ENCODE data around the gene DCAF4L1.

DCAF4L1 gene

GRCh38 chr4:41991916-41992767 lies 10.6 kb downstream of the DCAF4L1 start:
- H3K27ac ChIP-seq (ENCODE audit: low read length), result no peak overlapping the region
- H2AFZ ChIP-seq (ENCODE audit: low read depth, low read length), result no peak overlapping the region
- no peak for DNase-seq
- H3K36me3 ChIP-seq (ENCODE audit: insufficient read depth, low read length), result peaks cover 5% of the 10 kb centered on the region; the same call in 1 of the 2 replicates
- H3K4me2 ChIP-seq (ENCODE audit: insufficient read depth, low read length), result peak overlapping the region; percentile 92
- H3K9ac ChIP-seq (ENCODE audit: low read depth, low read length), result peak overlapping the region; percentile 92; the same call in 1 of the 2 replicates
- no peak for TF ChIP-seq EZH2 (IDR thresholded peaks at IDR 0.05; ENCODE audit: borderline replicate concordance, low read depth, low read length, severe bottlenecking)
- TF ChIP-seq, protein P1, sequence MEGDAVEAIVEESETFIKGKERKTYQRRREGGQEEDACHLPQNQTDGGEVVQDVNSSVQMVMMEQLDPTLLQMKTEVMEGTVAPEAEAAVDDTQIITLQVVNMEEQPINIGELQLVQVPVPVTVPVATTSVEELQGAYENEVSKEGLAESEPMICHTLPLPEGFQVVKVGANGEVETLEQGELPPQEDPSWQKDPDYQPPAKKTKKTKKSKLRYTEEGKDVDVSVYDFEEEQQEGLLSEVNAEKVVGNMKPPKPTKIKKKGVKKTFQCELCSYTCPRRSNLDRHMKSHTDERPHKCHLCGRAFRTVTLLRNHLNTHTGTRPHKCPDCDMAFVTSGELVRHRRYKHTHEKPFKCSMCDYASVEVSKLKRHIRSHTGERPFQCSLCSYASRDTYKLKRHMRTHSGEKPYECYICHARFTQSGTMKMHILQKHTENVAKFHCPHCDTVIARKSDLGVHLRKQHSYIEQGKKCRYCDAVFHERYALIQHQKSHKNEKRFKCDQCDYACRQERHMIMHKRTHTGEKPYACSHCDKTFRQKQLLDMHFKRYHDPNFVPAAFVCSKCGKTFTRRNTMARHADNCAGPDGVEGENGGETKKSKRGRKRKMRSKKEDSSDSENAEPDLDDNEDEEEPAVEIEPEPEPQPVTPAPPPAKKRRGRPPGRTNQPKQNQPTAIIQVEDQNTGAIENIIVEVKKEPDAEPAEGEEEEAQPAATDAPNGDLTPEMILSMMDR (IDR thresholded peaks at IDR 0.05; ENCODE audit: borderline replicate concordance, extremely low read depth, low read length, poor library complexity, severe bottlenecking), result no peak
- H3K79me2 ChIP-seq (ENCODE audit: insufficient read depth, low read length), result peaks cover 57% of the 10 kb centered on the region
- no peak for ATAC-seq (ENCODE audit: insufficient read depth, low read depth)
- H3K9me3 ChIP-seq (ENCODE audit: insufficient read depth, low read length, severe bottlenecking), result no peaks in the 10 kb centered on the region
- peaks cover 39% of the 10 kb centered on the region for H3K4me1 ChIP-seq (ENCODE audit: insufficient read depth, low read length)
- H3K4me3 ChIP-seq (ENCODE audit: low read depth in 1 of 2, low read length in 2 of 2), result peak overlapping the region in 1 of 2 experiments; percentile 100; a peak in 3 of 4 replicates
- peaks cover 5% of the 10 kb centered on the region; the same call in 1 of the 2 replicates for H4K20me1 ChIP-seq (ENCODE audit: insufficient read depth, low read length)
- no peaks in the 10 kb centered on the region for H3K27me3 ChIP-seq (ENCODE audit: insufficient read depth, low read length, poor library complexity)

DNA sequence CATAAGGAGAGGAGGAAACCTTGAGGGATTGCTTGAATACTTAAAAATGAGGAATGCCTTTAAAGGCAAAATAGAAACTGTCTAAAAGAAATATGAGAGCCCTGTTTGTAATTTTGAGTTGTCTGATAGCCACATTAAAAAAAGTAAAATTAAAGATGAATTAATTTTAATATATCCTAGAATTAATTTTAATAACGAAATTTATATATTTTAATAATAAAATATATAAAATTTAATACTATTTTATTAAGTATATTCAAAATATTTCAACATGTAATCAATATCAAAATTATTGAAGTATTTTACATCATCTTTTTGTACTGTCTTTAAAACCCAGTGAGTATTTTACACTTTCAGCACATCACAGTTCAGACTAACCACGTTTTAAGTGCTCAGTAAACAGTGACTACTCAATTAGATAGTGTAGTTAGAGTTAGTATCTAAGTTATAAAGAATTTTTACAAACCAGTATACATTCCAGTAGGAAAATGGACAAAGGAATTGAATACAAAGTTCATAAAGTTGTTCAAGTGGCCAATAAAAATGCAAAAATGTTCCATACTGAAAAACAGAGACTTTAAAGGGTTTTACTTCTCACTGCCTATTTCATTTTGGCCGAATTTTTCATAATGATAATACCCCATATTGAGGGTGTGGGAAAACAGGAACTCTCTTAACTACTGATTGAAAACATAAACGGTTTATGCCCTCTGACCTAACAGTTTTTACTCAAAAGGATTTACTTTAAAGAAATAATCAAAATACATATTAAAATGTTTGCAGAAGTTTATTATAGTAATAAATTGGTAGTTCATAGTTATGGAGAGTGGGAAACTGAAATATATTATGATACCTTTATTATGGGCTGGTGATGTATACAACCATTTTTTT lies 11.7 kb downstream of the DCAF4L1 start:
- ATAC-seq (ENCODE audit: insufficient read depth, low read depth), result no peak
- H3K27ac ChIP-seq (ENCODE audit: low read length), result no peak overlapping the region
- peaks cover 5% of the 10 kb centered on the region for H4K20me1 ChIP-seq (ENCODE audit: insufficient read depth, low read length)
- no peaks in the 10 kb centered on the region for H3K9me3 ChIP-seq (ENCODE audit: insufficient read depth, low read length, severe bottlenecking)
- DNase-seq, result no peak
- peak overlapping the region; percentile 33; the same call in 1 of the 2 replicates for H3K4me2 ChIP-seq (ENCODE audit: insufficient read depth, low read length)
- peaks cover 39% of the 10 kb centered on the region for H3K4me1 ChIP-seq (ENCODE audit: insufficient read depth, low read length)
- no peak for TF ChIP-seq EZH2 (IDR thresholded peaks at IDR 0.05; ENCODE audit: borderline replicate concordance, low read depth, low read length, severe bottlenecking)
- TF ChIP-seq, protein P1 (IDR thresholded peaks at IDR 0.05; ENCODE audit: borderline replicate concordance, extremely low read depth, low read length, poor library complexity, severe bottlenecking), result no peak
- H2AFZ ChIP-seq (ENCODE audit: low read depth, low read length), result no peak overlapping the region
- no peak overlapping the region for H3K4me3 ChIP-seq (ENCODE audit: low read depth in 1 of 2, low read length in 2 of 2)
- H3K27me3 ChIP-seq (ENCODE audit: insufficient read depth, low read length, poor library complexity), result no peaks in the 10 kb centered on the region
- peaks cover 5% of the 10 kb centered on the region; the same call in 1 of the 2 replicates for H3K36me3 ChIP-seq (ENCODE audit: insufficient read depth, low read length)
- peaks cover 62% of the 10 kb centered on the region for H3K79me2 ChIP-seq (ENCODE audit: insufficient read depth, low read length)
- H3K9ac ChIP-seq (ENCODE audit: low read depth, low read length), result no peak overlapping the region

GRCh38 chr4:41994461-41994985 lies 13.0 kb downstream of the DCAF4L1 start:
- Histone ChIP-seq H4K20me1 (ENCODE audit: insufficient read depth, low read length) (peaks cover 5% of the 10 kb centered on the region), H3K27me3 (ENCODE audit: insufficient read depth, low read length, poor library complexity) (no peaks in the 10 kb centered on the region), H3K79me2 (ENCODE audit: insufficient read depth, low read length) (peaks cover 63% of the 10 kb centered on the region), H3K36me3 (ENCODE audit: insufficient read depth, low read length) (peaks cover 5% of the 10 kb centered on the region; the same call in 1 of the 2 replicates), H3K9me3 (ENCODE audit: insufficient read depth, low read length, severe bottlenecking) (no peaks in the 10 kb centered on the region), H3K4me1 (ENCODE audit: insufficient read depth, low read length) (peaks cover 26% of the 10 kb centered on the region), H3K9ac (ENCODE audit: low read depth, low read length) (no peak overlapping the region), H3K27ac (ENCODE audit: low read length) (no peak overlapping the region), H3K4me3 (ENCODE audit: low read depth in 1 of 2, low read length in 2 of 2) (no peak overlapping the region), H2AFZ (ENCODE audit: low read depth, low read length) (no peak overlapping the region), H3K4me2 (ENCODE audit: insufficient read depth, low read length) (no peak overlapping the region)
- DNase-seq (no peak), ATAC-seq (ENCODE audit: insufficient read depth, low read depth) (no peak)
- TF ChIP-seq, protein P1 (IDR thresholded peaks at IDR 0.05; ENCODE audit: borderline replicate concordance, extremely low read depth, low read length, poor library complexity, severe bottlenecking), result no peak
- TF ChIP-seq EZH2 (IDR thresholded peaks at IDR 0.05; ENCODE audit: borderline replicate concordance, low read depth, low read length, severe bottlenecking), result no peak

All from DND-41 (cell line).